Thyroid gland (tissue), 4 donors: Measurements from ENCODE around the gene PAXX.

ENCODE experiments used
- POLR2A ChIP-seq, 2 donors: fragments of 450-650 bp; IDR thresholded peaks; one replicate each; pipeline ENCODE4 v1.6.1; 2017; ENCODE audit warnings: antibody characterized with exemption in 2 of 2, mild to moderate bottlenecking in 2 of 2, moderate library complexity in 1 of 2
- TF ChIP-seq, protein P1 (sequence below), 6 experiments: fragments of 200-600 bp in 3 of 6; fragments of 450-650 bp in 3 of 6; sonication (generic) in 3 of 6; IDR thresholded peaks; one replicate each; pipeline ENCODE4 v1.5.1; 2016 to 2019; ENCODE audit warnings: antibody characterized with exemption in 6 of 6, mild to moderate bottlenecking in 2 of 6, inconsistent platforms in 1 of 6, moderate library complexity in 1 of 6

GRCh38 chr9:137009938-137010732 lies 17.9 kb downstream of the PAXX start:
- TF ChIP-seq, protein P1, sequence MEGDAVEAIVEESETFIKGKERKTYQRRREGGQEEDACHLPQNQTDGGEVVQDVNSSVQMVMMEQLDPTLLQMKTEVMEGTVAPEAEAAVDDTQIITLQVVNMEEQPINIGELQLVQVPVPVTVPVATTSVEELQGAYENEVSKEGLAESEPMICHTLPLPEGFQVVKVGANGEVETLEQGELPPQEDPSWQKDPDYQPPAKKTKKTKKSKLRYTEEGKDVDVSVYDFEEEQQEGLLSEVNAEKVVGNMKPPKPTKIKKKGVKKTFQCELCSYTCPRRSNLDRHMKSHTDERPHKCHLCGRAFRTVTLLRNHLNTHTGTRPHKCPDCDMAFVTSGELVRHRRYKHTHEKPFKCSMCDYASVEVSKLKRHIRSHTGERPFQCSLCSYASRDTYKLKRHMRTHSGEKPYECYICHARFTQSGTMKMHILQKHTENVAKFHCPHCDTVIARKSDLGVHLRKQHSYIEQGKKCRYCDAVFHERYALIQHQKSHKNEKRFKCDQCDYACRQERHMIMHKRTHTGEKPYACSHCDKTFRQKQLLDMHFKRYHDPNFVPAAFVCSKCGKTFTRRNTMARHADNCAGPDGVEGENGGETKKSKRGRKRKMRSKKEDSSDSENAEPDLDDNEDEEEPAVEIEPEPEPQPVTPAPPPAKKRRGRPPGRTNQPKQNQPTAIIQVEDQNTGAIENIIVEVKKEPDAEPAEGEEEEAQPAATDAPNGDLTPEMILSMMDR (IDR thresholded peaks at IDR 0.05), result no peak
- TF ChIP-seq POLR2A (IDR thresholded peaks at IDR 0.05), result no peak
